WTC11 (cell line): ENCODE results near the gene NPY1R. TPM values are rescaled to one million over a fixed set of nuclear protein-coding genes. Genes with fewer than 3 reads are reported as not detected.
A peak's percentile ranks its signal among the peaks of the same experiment; 100 is the strongest.

Source experiments
- ATAC-seq: fragments of 200-7000 bp; cut with Tn5 transposase; 2 replicates; pipeline ENCODE4 v1.10.0; 2021; ENCODE audit warnings: mild to moderate bottlenecking, moderate library complexity
- CTCF ChIA-PET: fragments of 300-600 bp; sonication (Branson Sonifier 250); formaldehyde crosslinking; loops from one replicate; lab custom pipeline; 2021; ENCODE audit warnings: antibody characterized with exemption; lab: Charles Lee
- POLR2A ChIA-PET: fragments of 350-600 bp; sonication (Branson Sonifier 250); formaldehyde crosslinking; loops from one replicate; lab custom pipeline; 2021; ENCODE audit warnings: antibody characterized with exemption; lab: Charles Lee
- DNase-seq: peaks from one replicate; pipeline ENCODE4 v3.0.0; 2021; ENCODE audit warnings: low spot score
- H3K27ac Mint-ChIP-seq: 2 replicates; pipeline ENCODE4 v1.8.0; 2021; ENCODE audit warnings: mixed read lengths
- H3K27me3 Mint-ChIP-seq: 2 replicates; pipeline ENCODE4 v1.8.0; 2021; ENCODE audit warnings: low read depth, mild to moderate bottlenecking, moderate library complexity, mixed read lengths
- H3K36me3 Mint-ChIP-seq: 2 replicates; pipeline ENCODE4 v1.8.0; 2021; ENCODE audit warnings: mixed read lengths
- H3K4me1 Mint-ChIP-seq: 2 replicates; pipeline ENCODE4 v1.8.0; 2022; ENCODE audit warnings: mixed read lengths
- H3K4me3 Mint-ChIP-seq: 2 replicates; pipeline ENCODE4 v1.8.0; 2021; ENCODE audit warnings: mild to moderate bottlenecking, moderate library complexity, mixed read lengths
- H3K9me3 Mint-ChIP-seq: 2 replicates; pipeline ENCODE4 v1.8.0; 2021; ENCODE audit warnings: mixed read lengths
- CDX4 ChIP-seq: fragments of 250-450 bp; sonication (Bioruptor Pico); IDR thresholded peaks from 2 replicates; pipeline ENCODE4 v1.9.0; 2021; ENCODE audit warnings: moderate library complexity, mild to moderate bottlenecking, inconsistent platforms, borderline replicate concordance
- CREM ChIP-seq: sonication (generic); formaldehyde crosslinking; IDR thresholded peaks from 2 replicates; pipeline ENCODE4 v1.8.1; 2022; ENCODE audit warnings: mild to moderate bottlenecking, missing genetic modification reagents, moderate library complexity
- ERG ChIP-seq: fragments of 250-450 bp; sonication (Bioruptor Pico); IDR thresholded peaks from 2 replicates; pipeline ENCODE4 v1.8.0; 2021; ENCODE audit warnings: mild to moderate bottlenecking
- FOXP1 ChIP-seq: sonication (generic); formaldehyde crosslinking; IDR thresholded peaks from 2 replicates; pipeline ENCODE4 v1.8.0; 2022; ENCODE audit warnings: missing genetic modification reagents, mild to moderate bottlenecking, moderate library complexity, borderline replicate concordance
- MYBL2 ChIP-seq: sonication (generic); formaldehyde crosslinking; IDR thresholded peaks from 2 replicates; pipeline ENCODE4 v1.8.1; 2023; ENCODE audit warnings: mild to moderate bottlenecking, moderate library complexity, missing genetic modification reagents
- NFE2L1 ChIP-seq: sonication (generic); formaldehyde crosslinking; IDR thresholded peaks from 2 replicates; pipeline ENCODE4 v1.8.1; 2023; ENCODE audit warnings: missing genetic modification reagents
- NR1H2 ChIP-seq: sonication (generic); formaldehyde crosslinking; IDR thresholded peaks from 2 replicates; pipeline ENCODE4 v1.9.0; 2021; ENCODE audit warnings: mild to moderate bottlenecking, moderate library complexity, missing genetic modification reagents
- TP53 ChIP-seq: sonication (generic); formaldehyde crosslinking; IDR thresholded peaks from 2 replicates; pipeline ENCODE4 v1.8.1; 2023; ENCODE audit warnings: mild to moderate bottlenecking, missing genetic modification reagents
- ZBTB21 ChIP-seq: sonication (generic); formaldehyde crosslinking; IDR thresholded peaks from 2 replicates; pipeline ENCODE4 v1.8.1; 2023; ENCODE audit warnings: mild to moderate bottlenecking, missing genetic modification reagents, borderline replicate concordance
- ZNF232 ChIP-seq: sonication (generic); formaldehyde crosslinking; IDR thresholded peaks from 2 replicates; pipeline ENCODE4 v1.8.0; 2022; ENCODE audit warnings: mild to moderate bottlenecking, missing genetic modification reagents
- ZNF396 ChIP-seq: fragments of 250-450 bp; sonication (Bioruptor Pico); IDR thresholded peaks from 2 replicates; pipeline ENCODE4 v1.8.0; 2021; ENCODE audit warnings: mild to moderate bottlenecking, moderate library complexity, borderline replicate concordance
- ZNF416 ChIP-seq: fragments of 250-450 bp; sonication (Bioruptor Pico); IDR thresholded peaks from 2 replicates; pipeline ENCODE4 v1.9.0; 2021; ENCODE audit warnings: mild to moderate bottlenecking, inconsistent platforms
- ZNF532 ChIP-seq: fragments of 250-450 bp; sonication (Bioruptor Pico); IDR thresholded peaks from 2 replicates; pipeline ENCODE4 v1.9.0; 2021; ENCODE audit warnings: mild to moderate bottlenecking, borderline replicate concordance
- ZSCAN18 ChIP-seq: fragments of 250-450 bp; sonication (Bioruptor Pico); IDR thresholded peaks from 2 replicates; pipeline ENCODE4 v2.1.2; 2022; ENCODE audit warnings: mild to moderate bottlenecking, moderate library complexity
- total RNA-seq: library from RNA; stranded (reverse); gene quantifications from 3 replicates; pipeline ENCODE4 v1.2.3, GENCODE V29; 2021
- TF ChIP-seq, protein P1 (sequence below): sonication (generic); formaldehyde crosslinking; IDR thresholded peaks from 2 replicates; pipeline ENCODE4 v1.8.1; 2023; ENCODE audit warnings: mild to moderate bottlenecking, moderate library complexity, missing genetic modification reagents
- TF ChIP-seq, protein P2 (sequence below): sonication (generic); formaldehyde crosslinking; IDR thresholded peaks from 2 replicates; pipeline ENCODE4 v1.8.0; 2022; ENCODE audit warnings: missing genetic modification reagents

The NPY1R gene
- total RNA-seq, 1 experiment from 2014 or later: 18.0 TPM

DNA sequence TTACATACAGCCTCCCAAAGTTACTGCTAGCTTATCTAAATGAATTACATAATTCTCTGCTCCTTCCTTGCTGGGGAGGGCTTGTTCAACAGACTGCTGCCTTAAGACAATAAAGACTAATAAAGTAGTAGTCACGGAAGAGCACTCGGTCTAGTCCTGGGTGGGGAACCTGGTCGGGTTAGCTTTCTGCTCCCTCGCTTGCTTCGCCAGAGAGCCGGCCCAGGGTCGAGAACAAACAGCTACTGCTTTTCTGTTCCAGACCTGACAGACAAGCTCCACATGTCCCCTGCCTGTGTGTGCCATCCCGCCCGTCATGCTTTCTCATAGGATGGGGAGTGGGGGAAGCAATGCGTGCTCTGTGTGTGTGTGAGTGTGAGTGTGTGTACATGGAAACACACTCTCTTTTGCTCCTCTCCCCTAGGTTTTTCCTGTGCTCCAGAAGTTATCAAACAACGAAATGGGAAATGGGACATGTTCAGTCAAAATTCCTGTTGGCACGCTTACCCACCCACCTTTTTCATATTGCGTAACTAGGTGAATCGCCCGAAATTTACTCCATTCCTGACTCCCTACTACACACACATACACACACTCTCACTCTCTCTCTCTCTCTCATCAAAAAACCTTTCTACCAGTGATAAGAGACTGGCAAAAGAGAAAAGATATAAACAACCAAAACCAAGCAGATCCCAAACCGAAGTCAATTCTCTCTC is 1.3 kb downstream of the NPY1R start (continued):
- TF ChIP-seq ZNF532 (CRISPR knock-in tag): no peak
- TF ChIP-seq CREM (CRISPR knock-in tag): no peak
- no peak for TF ChIP-seq CDX4 (CRISPR knock-in tag)
- no peak for TF ChIP-seq ZNF232 (CRISPR knock-in tag)
- no peak for TF ChIP-seq FOXP1 (CRISPR knock-in tag)
- TF ChIP-seq NR1H2 (CRISPR knock-in tag): no peak
- no peak for TF ChIP-seq ZNF396 (CRISPR knock-in tag)

GRCh38 chr4:163317110-163317509 is 15.3 kb downstream of the NPY1R start:
- peaks cover 6% of the 10 kb centered on the region for H3K27me3 Mint-ChIP-seq
- CTCF ChIA-PET: no interaction called here
- TF ChIP-seq, protein P1, sequence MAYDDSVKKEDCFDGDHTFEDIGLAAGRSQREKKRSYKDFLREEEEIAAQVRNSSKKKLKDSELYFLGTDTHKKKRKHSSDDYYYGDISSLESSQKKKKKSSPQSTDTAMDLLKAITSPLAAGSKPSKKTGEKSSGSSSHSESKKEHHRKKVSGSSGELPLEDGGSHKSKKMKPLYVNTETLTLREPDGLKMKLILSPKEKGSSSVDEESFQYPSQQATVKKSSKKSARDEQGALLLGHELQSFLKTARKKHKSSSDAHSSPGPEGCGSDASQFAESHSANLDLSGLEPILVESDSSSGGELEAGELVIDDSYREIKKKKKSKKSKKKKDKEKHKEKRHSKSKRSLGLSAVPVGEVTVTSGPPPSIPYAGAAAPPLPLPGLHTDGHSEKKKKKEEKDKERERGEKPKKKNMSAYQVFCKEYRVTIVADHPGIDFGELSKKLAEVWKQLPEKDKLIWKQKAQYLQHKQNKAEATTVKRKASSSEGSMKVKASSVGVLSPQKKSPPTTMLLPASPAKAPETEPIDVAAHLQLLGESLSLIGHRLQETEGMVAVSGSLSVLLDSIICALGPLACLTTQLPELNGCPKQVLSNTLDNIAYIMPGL (CRISPR knock-in tag): no peak
- TF ChIP-seq, all 79 proteins: peak for 0
- Mint-ChIP-seq H3K4me3 (no peak overlapping the region), H3K4me1 (peaks cover 5% of the 10 kb centered on the region), H3K36me3 (peaks cover 53% of the 10 kb centered on the region), H3K9me3 (peaks cover 62% of the 10 kb centered on the region), H3K27ac (no peak overlapping the region)
- DNase-seq (no peak), ATAC-seq (peak; percentile 71)
- POLR2A ChIA-PET: no interaction called here

GRCh38 chr4:163309466-163309865 is 22.9 kb downstream of the NPY1R start:
- no peak for TF ChIP-seq ZSCAN18 (CRISPR knock-in tag)
- TF ChIP-seq TP53: no peak
- TF ChIP-seq, protein P2, sequence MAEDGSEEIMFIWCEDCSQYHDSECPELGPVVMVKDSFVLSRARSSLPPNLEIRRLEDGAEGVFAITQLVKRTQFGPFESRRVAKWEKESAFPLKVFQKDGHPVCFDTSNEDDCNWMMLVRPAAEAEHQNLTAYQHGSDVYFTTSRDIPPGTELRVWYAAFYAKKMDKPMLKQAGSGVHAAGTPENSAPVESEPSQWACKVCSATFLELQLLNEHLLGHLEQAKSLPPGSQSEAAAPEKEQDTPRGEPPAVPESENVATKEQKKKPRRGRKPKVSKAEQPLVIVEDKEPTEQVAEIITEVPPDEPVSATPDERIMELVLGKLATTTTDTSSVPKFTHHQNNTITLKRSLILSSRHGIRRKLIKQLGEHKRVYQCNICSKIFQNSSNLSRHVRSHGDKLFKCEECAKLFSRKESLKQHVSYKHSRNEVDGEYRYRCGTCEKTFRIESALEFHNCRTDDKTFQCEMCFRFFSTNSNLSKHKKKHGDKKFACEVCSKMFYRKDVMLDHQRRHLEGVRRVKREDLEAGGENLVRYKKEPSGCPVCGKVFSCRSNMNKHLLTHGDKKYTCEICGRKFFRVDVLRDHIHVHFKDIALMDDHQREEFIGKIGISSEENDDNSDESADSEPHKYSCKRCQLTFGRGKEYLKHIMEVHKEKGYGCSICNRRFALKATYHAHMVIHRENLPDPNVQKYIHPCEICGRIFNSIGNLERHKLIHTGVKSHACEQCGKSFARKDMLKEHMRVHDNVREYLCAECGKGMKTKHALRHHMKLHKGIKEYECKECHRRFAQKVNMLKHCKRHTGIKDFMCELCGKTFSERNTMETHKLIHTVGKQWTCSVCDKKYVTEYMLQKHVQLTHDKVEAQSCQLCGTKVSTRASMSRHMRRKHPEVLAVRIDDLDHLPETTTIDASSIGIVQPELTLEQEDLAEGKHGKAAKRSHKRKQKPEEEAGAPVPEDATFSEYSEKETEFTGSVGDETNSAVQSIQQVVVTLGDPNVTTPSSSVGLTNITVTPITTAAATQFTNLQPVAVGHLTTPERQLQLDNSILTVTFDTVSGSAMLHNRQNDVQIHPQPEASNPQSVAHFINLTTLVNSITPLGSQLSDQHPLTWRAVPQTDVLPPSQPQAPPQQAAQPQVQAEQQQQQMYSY: no peak
- TF ChIP-seq NFE2L1 (CRISPR knock-in tag): no peak
- TF ChIP-seq ZBTB21 (CRISPR knock-in tag): no peak
- no peak for TF ChIP-seq ERG
- no peak for TF ChIP-seq ZNF396 (CRISPR knock-in tag)
- TF ChIP-seq MYBL2 (CRISPR knock-in tag): no peak
- TF ChIP-seq ZNF416 (CRISPR knock-in tag): no peak
- TF ChIP-seq, all 79 proteins: peak for 0
- H3K27ac Mint-ChIP-seq: no peak overlapping the region
- ChIA-PET POLR2A (no interaction called here), CTCF (interaction anchor here (1.1 kb wide), 1 partner anchor 23 kb away, joined by 3 read pairs; the partner anchor contains the start of gene NPY1R)
- DNase-seq (no peak), ATAC-seq (no peak)
- peaks cover 6% of the 10 kb centered on the region for H3K36me3 Mint-ChIP-seq
- no peak overlapping the region for H3K4me3 Mint-ChIP-seq
- H3K27me3 Mint-ChIP-seq: no peaks in the 10 kb centered on the region; the same call in 1 of the 2 replicates
- no peaks in the 10 kb centered on the region for H3K4me1 Mint-ChIP-seq
- peaks cover 14% of the 10 kb centered on the region for H3K9me3 Mint-ChIP-seq
